Medulla oblongata (tissue), 1 donor: ENCODE results near the gene KLHDC10.
A peak's percentile ranks its signal among the peaks of the same experiment; 100 is the strongest.
"Not testable (repeated sequence)": the region's sequence is repeated elsewhere in the genome, so short reads cannot be mapped to it uniquely, and the experiment has no call there.

ENCODE experiments used
- DNase-seq: peaks from one replicate; pipeline ENCODE4 v3.0.0-alpha.2; 2015; ENCODE audit errors: extremely low spot score

The KLHDC10 gene

GRCh38 chr7:130154131-130154500, 83.8 kb downstream of the KLHDC10 start:
- DNase-seq: no peak

- DNase-seq: peak; percentile 16
These were observed 84.4 kb downstream of the KLHDC10 start for GRCh38 chr7:130154501-130155317.

DNA sequence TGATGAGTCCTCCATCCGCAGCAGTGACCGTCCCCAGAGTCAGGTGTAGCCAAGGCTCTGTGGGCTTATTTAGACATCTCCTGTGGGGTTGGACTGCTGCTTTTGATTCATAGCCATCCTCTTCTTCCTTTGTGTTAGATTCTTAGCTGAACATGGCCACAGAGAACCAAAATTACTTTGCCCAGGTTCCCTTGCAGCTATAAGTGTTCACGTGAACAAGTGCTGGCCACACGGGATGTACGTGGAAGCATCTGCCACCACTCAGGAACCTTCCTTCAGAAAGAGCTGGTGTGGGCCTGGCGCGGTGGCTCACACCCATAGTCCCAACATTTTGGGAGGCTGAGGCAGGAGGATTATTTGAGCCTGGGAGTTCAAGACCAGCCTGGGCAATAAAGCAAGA, 85.8 kb downstream of the KLHDC10 start:
- no peak for DNase-seq

DNA sequence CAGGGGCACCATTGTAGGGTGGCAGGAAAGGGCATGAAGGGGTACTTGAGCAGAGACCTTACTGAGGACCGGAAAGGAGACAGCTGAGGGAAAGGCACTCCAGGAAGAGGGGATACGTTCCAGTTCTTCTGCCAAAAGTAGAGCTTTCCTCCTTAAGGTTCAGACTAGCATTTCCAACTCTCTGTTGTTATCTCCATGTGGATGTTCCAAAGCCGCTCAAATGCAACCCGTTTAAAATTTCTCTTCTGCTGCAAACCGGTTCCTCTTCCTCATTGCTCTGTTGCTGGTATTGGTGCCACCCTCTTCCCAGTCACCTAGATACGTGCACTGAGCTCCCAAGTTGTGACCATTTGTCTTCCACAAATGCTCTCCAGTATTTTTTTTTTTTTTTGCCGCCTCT, 87.4 kb downstream of the KLHDC10 start:
- DNase-seq: no peak

GRCh38 chr7:130160023-130160422, 89.7 kb downstream of the KLHDC10 start:
- DNase-seq: no peak

- no peak for DNase-seq
These were observed 90.1 kb downstream of the KLHDC10 start for GRCh38 chr7:130160455-130160854.

GRCh38 chr7:130162196-130162595, 91.9 kb downstream of the KLHDC10 start:
- no peak for DNase-seq

DNA sequence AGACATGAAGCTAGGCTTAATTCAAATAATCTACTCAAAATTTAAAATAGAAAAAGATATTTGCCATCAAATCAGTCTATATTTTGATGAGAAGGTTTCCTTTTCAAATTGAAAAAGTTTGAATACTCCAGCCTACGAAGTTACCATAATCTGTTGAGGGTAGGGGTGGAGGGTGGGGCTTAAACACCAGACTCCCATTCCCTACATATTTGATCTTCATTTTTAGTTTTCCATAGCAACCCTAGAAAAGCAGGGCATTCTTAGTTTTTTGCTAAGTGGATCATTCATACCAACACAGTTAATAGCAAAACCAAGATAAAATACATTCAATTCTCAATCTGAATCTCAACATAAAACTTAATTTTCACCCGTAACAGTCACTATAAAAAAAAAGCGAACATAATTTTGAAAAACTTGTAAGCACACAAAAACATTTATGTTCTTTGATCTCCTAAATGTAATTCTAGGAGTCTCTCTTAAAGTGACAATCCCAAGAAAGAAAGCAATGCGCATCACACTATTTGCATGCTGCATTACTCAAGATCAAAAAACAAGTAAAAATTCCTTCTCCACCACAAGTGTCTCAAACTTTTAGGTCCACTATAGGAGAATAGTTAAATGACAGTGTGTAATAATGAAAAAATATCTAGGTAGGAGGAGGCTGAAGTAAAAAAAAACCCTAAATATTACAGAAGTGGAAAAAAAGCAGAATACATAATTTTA, 104.1 kb downstream of the KLHDC10 start:
- DNase-seq: no peak

GRCh38 chr7:130178251-130178650, 107.9 kb downstream of the KLHDC10 start:
- no peak for DNase-seq

DNA sequence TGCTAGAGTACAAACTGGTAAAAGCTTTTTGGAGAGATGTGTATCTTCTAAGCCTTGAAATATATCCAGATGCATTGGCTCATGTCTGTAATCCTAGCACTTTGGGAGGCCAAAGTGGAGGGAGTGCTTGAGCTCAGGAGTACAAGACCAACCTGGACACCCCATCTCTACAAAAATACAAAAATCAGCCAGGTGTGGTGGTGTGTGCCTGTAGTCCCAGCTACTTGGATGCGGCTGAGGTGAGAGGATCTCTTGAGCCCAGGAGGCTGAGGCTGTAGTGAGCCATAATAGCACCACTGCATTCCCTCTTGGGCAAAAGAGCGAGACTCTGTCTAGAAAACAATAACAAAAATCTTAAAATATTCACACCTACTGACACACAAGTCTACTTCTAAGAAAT, 109.3 kb downstream of the KLHDC10 start:
- no peak for DNase-seq

DNA sequence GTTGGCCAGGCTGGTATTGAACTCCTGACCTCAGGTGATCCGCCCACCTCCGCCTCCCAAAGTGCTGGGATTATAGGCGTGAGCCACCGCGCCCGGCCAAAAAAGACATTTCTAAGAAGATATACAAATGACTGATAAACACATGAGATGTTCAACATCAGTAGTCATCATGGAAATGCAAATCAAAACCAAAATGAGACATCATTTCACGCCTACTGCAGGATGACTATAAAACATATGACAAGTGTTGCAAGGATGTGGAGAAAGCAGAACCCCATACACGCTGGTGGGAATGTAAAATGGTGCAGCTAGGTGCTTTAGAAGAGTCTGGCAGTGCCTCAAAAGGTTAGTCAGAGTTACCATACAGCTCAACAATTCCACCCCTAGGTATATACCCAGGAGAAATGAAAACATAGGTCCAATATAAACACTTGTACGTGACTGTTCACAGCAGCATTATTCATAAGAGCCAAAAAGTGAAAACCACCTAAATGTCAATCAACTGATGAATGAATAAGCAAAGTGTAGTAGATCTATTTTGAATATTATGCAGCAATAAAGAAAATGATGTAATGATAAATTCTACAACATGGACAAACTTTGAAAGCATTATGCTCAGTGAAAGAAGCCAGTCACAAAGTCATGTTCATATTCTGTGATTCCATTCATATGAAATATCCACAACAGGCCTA, 110.4 kb downstream of the KLHDC10 start:
- no peak for DNase-seq

DNA sequence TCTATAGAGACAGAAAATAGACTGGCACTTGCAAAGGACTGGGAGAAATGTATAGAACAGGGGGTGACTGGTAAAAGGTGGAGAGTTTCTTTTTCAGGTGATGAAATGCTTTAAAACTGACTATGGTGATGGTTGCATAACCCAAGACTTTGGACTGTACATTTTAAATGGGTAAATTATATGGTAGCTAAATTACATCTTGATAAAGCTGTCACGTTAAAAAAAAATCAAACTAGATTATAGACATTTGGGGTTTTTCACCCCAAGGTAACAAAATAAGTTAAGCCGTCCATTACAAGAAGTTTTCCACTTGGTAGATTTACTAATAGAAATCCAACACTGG, 110.9 kb downstream of the KLHDC10 start:
- no peak for DNase-seq

- DNase-seq: no peak
These were observed 112.7 kb downstream of the KLHDC10 start for GRCh38 chr7:130182990-130183389.

DNA sequence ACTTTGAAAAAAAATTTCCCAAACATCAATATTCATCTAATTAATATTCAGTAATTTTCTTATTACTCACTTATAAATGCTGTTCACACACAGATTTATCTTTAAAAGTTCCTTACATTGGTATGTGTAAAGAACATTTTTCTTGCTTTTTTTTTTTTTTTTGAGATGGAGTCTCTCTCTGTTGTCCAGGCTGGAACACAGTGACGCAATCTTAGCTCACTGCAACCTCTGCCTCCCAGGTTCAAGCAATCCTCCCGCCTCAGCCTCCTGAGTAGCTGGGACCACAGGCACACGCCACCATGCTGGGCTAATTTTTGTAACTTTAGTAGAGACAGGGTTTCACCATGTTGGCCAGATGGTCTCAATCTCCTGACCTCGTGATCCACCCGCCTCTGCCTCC, 114.0 kb downstream of the KLHDC10 start:
- not testable (repeated sequence) for DNase-seq
